Pancreas (tissue), 10 donors: ENCODE results near the gene ZMYND8. TPM values are rescaled to one million over a fixed set of nuclear protein-coding genes. Genes with fewer than 3 reads are reported as not detected.

Experiments used
- ATAC-seq, 4 donors: fragments of 200-7000 bp; cut with Tn5 transposase; one replicate each; pipeline versions ENCODE4 v1.8.0 to v1.9.1; 2020; ENCODE audit warnings: mild to moderate bottlenecking in 4 of 4, moderate library complexity in 4 of 4
- DNase-seq, 6 donors: peaks; one replicate each; pipeline ENCODE4 v3.0.0-alpha.2; 2020
- FAIRE-seq: peaks from 2 replicates; lab custom pipeline; 2012; peaks lifted over from hg19 to GRCh38; lab: Jason Lieb, UNC
- H3K27ac ChIP-seq, 4 donors: fragments of 200-600 bp; sonication (generic); 1 replicate in 3 of 4; 2 replicates in 1 of 4; pipeline versions ENCODE4 v1.5.0 to v1.8.0; 2020
- H3K27me3 ChIP-seq, 4 donors: fragments of 200-600 bp; one replicate each; pipeline ENCODE4 v1.8.0; 2021
- H3K36me3 ChIP-seq, 3 donors: fragments of 200-600 bp; sonication (generic) in 1 of 3; one replicate each; pipeline versions ENCODE4 v1.5.0 to v1.8.0; 2020 to 2021
- H3K4me1 ChIP-seq, 3 donors: fragments of 200-600 bp; one replicate each; pipeline ENCODE4 v1.8.0; 2021
- H3K4me3 ChIP-seq, 4 donors: fragments of 200-600 bp; sonication (generic) in 2 of 4; one replicate each; pipeline versions ENCODE4 v1.5.0 to v1.8.0; 2020 to 2021
- H3K9me3 ChIP-seq, 4 donors: fragments of 200-600 bp; one replicate each; pipeline ENCODE4 v1.8.0; 2021
- WGBS, 2 donors: extraction: QIAGEN DNeasy Blood & Tissue Kit; methylation state at CpG; one replicate each; pipeline ENCODE4 v1.1.7; 2013; 5-methylcytosine and 5-hydroxymethylcytosine counted together
- intact Hi-C, 3 donors: fragments of 100-400 bp; cut with DNase I; formaldehyde crosslinking; loops; one replicate each; pipeline versions ENCODE4 v1.11.1 to v1.14.2; 2022
- polyA plus RNA-seq, 2 donors: library from polyadenylated mRNA; stranded (reverse); fragments of 200-250 nt; gene quantifications; one replicate each; pipeline ENCODE4 v1.2.3, GENCODE V29; 2013
- total RNA-seq, 6 donors: library from RNA; stranded (reverse); fragmentation: NEBNext Ultra II Directional in 4 of 6; extraction: Animal tissue kit (Norgen Biotek cat#: 25700) in 4 of 6; gene quantifications; one replicate each; pipeline versions ENCODE4 v1.2.1 to v1.2.4, GENCODE V29; 2021 to 2023
- TF ChIP-seq, protein P1 (sequence below), 4 donors: fragments of 200-600 bp; sonication (generic) in 3 of 4; IDR thresholded peaks; one replicate each; pipeline versions ENCODE4 v1.5.0 to v1.8.0; 2021; ENCODE audit warnings: antibody characterized with exemption in 4 of 4
- donor health status: healthy with polysubstance abuse.
- donor health status: DM: no; HTN: no; CAD: no; lungs with moderate emphysema.
- donor health status: DM: no; HTN: no; CAD: no.
- donor health status: control.
- donor health status: control.
- donor health status: Bipolar disorder and iron deficiency.
- donor health status: DM: yes; HTN: yes; CAD: no.
- donor health status: DM: no; HTN: no; CAD: no.
- donor health status: DM: no; HTN: no; CAD: no.
- donor health status: DM: yes; HTN: yes; CAD: no.

ZMYND8 gene
- total and polyA plus RNA-seq, 8 donors = 10.8 to 25.6 (median 17.2) TPM

DNA sequence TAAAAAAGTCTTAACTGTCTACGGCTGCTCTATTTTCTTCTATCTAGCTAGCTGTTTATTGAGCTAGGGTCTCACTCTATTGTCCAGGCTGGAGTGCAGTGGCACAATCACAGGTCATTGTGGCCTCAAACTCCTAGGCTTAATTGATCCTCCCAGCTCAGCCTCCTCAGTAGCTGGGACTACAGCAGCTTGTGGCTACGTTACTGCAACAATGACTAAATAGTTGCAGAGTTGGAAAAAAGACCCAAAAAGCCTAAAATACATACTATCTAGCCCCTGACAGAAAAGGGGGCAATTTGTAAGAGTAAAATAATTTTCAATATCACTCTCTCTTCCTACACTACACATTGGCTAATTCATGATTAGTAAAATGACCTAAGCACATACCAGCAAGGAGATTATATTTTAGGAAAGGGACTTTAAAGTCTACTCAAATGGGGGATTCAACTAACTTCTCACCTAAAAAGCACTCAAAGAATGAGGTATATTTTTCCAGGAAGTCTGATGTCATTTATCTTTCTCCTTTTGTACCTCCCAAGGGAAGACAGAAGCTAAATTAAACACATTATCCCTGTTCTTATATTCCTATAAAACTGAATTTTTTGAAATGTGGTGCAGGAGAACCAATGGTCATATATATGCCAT is 82.8 kb downstream of the ZMYND8 start:
- FAIRE-seq (no peak), ATAC-seq (peak in 2 of 4 donors; percentile 16 to 34), DNase-seq (no peak)
- 94 to 98% methylated on average over 2 of the region's 2 CpGs for WGBS, 2 donors
- TF ChIP-seq, protein P1, sequence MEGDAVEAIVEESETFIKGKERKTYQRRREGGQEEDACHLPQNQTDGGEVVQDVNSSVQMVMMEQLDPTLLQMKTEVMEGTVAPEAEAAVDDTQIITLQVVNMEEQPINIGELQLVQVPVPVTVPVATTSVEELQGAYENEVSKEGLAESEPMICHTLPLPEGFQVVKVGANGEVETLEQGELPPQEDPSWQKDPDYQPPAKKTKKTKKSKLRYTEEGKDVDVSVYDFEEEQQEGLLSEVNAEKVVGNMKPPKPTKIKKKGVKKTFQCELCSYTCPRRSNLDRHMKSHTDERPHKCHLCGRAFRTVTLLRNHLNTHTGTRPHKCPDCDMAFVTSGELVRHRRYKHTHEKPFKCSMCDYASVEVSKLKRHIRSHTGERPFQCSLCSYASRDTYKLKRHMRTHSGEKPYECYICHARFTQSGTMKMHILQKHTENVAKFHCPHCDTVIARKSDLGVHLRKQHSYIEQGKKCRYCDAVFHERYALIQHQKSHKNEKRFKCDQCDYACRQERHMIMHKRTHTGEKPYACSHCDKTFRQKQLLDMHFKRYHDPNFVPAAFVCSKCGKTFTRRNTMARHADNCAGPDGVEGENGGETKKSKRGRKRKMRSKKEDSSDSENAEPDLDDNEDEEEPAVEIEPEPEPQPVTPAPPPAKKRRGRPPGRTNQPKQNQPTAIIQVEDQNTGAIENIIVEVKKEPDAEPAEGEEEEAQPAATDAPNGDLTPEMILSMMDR (IDR thresholded peaks at IDR 0.05) = no peak
- Histone ChIP-seq H3K9me3 (no peaks in the 10 kb centered on the region), H3K4me3 (no peak overlapping the region), H3K36me3 (peaks cover 0 to 7% (median 5%) of the 10 kb centered on the region in 3 donors), H3K4me1 (peaks cover 0 to 31% (median 8%) of the 10 kb centered on the region in 3 donors), H3K27ac (peak overlapping the region in 2 of 4 donors; percentile 70 to 74), H3K27me3 (no peaks in the 10 kb centered on the region)
- intact Hi-C loops = loop anchor here in 1 of 3 donors (5.0 kb wide), 1 partner anchor 114 kb away; no protein-coding TSS in a partner anchor

DNA sequence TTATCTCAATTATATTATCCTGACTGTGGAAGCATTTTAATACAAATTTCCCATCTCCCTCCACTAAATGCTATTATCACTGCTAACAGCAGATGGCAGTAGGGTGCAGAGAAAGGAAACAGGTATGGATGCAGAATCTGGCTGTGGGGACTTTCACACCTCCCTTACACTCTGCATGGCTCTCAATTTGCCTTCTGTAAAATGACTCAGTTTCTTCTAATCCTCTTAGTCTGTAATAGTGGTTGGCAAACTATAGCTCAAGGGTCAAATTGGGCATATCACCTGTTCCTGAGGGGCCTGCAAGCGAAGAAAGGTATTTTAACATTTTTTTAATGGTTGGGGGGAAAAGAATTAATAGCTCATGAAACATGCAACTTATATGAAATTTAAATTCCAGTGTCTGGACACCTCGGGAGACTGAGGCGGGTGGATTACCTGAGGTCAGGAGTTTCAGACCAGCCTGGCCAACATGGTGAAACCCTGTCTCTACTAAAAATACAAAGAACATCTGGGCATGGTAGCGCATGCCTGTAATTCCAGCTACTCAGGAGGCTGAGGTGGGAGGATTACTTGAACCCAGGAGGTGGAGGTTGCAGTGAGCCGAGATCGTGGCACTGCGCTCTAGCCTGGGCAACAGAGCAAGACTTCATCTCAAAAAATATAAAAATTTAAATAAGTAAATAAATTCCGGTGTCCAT is 83.5 kb downstream of the ZMYND8 start:
- DNase-seq = peak in 2 of 6 donors; percentile 34 to 44
- no peaks in the 10 kb centered on the region for H3K27me3 ChIP-seq
- peaks cover 0 to 31% (median 8%) of the 10 kb centered on the region in 3 donors for H3K4me1 ChIP-seq
- TF ChIP-seq, protein P1 (IDR thresholded peaks at IDR 0.05) = peak; percentile 36 to 74 (median 64)
- FAIRE-seq = peak; percentile 9
- peak; percentile 68 to 91 (median 85) for ATAC-seq
- H3K4me3 ChIP-seq = no peak overlapping the region
- H3K27ac ChIP-seq = peak overlapping the region in 1 of 4 donors; percentile 70
- WGBS, 2 donors = 70 to 83% methylated on average over 8 of the region's 8 CpGs
- peaks cover 0 to 7% (median 5%) of the 10 kb centered on the region in 3 donors for H3K36me3 ChIP-seq
- H3K9me3 ChIP-seq = no peaks in the 10 kb centered on the region
- intact Hi-C loops = loop anchor here in 1 of 3 donors (5.0 kb wide), 1 partner anchor 114 kb away; no protein-coding TSS in a partner anchor

- Histone ChIP-seq H3K4me3 (no peak overlapping the region), H3K27ac (no peak overlapping the region), H3K9me3 (no peaks in the 10 kb centered on the region), H3K27me3 (no peaks in the 10 kb centered on the region), H3K4me1 (peaks cover 0 to 26% (median 8%) of the 10 kb centered on the region in 3 donors), H3K36me3 (peaks cover 0 to 3% (median 3%) of the 10 kb centered on the region in 3 donors)
- TF ChIP-seq, protein P1 (IDR thresholded peaks at IDR 0.05) = no peak
- whole genome bisulfite sequencing, 2 donors = 84 to 86% methylated on average over 7 of the region's 7 CpGs
- FAIRE-seq (no peak), DNase-seq (no peak), ATAC-seq (no peak)
- intact Hi-C loops = loop anchor here in 1 of 3 donors (5.0 kb wide), 1 partner anchor 116 kb away; no protein-coding TSS in a partner anchor
These were observed 85.4 kb downstream of the ZMYND8 start for GRCh38 chr20:47271046-47271615.

DNA sequence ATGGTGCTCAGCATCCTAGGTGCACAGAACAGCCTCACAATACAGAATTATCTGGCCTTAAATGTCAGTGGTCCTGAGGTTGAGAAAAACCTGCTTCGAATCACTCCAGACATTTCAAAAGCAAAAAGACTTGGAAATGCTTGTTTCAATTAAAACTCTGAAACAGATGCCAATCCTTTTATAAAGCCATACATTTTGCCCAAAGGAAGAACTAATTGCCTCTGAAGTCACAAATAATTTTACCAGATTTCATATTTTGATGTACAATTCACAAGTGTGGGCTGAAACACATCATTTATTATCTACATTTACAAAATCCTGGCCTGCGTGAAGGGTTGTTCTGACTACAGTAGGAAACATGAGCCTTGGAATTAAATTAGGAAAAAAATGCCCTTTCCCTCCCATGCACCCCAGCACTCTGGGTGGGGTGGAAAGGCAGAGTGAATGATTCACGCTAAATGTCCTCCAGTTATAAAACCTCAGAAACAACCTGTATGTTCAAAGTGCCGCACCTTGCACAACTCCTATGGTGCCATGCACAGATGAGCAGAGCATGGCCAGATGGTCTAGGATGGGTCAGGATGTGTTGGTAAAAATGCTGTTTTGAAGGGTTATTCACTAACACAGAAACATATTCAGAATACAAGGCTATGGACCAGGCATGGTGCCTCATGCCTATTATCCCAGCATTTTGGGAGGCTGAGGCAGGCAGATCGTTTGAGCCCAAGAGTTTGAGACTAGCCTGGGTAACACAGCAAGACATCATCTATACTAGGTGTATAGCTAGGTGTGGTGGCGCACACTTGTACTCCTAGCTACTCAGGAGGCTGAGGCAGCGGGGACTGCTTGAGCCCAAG is 87.0 kb downstream of the ZMYND8 start:
- no peak overlapping the region for H3K27ac ChIP-seq
- no peak for FAIRE-seq
- no peak overlapping the region for H3K4me3 ChIP-seq
- no peaks in the 10 kb centered on the region for H3K9me3 ChIP-seq
- WGBS, 2 donors = 93 to 95% methylated on average over 7 of the region's 7 CpGs
- no peak for DNase-seq
- no peaks in the 10 kb centered on the region for H3K27me3 ChIP-seq
- H3K4me1 ChIP-seq = peaks cover 0 to 17% (median 3%) of the 10 kb centered on the region in 3 donors
- intact Hi-C loops = loop anchor here in 1 of 3 donors (5.0 kb wide), 1 partner anchor 118 kb away; no protein-coding TSS in a partner anchor
- ATAC-seq = no peak
- no peaks in the 10 kb centered on the region for H3K36me3 ChIP-seq
- TF ChIP-seq, protein P1 (IDR thresholded peaks at IDR 0.05) = no peak
